WI38 (cell line): ENCODE results near the gene SUN2.

ENCODE experiments used
- H3K4me3 ChIP-seq: 2 replicates; pipeline ENCODE4 v1.5.1; 2011; ENCODE audit warnings: low read depth, mild to moderate bottlenecking, control low read depth, low read length
- TF ChIP-seq, protein P1 (sequence below): IDR thresholded peaks from 2 replicates; pipeline ENCODE4 v1.5.1; 2012; ENCODE audit warnings: low read depth, mild to moderate bottlenecking, control low read depth, low read length

The SUN2 gene

DNA sequence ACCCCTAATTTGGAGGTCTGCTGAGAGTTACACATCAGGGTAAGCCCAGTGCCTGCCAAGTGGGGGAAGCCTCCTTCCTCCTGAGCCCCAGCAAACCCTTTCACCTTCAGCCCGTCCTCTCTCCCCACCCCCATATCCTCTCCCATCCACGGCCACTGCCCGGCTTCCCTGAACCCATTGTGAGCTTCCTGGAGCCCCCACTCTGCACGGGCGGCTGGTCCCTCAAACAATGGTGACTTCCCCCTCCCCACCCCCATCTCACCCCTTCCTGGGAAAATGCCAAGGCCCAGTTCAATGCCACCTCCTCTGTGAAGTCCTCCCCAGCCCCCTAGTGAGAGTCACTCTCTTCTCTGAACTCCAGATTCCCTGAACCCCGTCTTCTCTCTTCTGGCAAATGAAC, 20.3 kb upstream of the SUN2 start:
- no peak overlapping the region for H3K4me3 ChIP-seq
- TF ChIP-seq, protein P1, sequence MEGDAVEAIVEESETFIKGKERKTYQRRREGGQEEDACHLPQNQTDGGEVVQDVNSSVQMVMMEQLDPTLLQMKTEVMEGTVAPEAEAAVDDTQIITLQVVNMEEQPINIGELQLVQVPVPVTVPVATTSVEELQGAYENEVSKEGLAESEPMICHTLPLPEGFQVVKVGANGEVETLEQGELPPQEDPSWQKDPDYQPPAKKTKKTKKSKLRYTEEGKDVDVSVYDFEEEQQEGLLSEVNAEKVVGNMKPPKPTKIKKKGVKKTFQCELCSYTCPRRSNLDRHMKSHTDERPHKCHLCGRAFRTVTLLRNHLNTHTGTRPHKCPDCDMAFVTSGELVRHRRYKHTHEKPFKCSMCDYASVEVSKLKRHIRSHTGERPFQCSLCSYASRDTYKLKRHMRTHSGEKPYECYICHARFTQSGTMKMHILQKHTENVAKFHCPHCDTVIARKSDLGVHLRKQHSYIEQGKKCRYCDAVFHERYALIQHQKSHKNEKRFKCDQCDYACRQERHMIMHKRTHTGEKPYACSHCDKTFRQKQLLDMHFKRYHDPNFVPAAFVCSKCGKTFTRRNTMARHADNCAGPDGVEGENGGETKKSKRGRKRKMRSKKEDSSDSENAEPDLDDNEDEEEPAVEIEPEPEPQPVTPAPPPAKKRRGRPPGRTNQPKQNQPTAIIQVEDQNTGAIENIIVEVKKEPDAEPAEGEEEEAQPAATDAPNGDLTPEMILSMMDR: no peak

DNA sequence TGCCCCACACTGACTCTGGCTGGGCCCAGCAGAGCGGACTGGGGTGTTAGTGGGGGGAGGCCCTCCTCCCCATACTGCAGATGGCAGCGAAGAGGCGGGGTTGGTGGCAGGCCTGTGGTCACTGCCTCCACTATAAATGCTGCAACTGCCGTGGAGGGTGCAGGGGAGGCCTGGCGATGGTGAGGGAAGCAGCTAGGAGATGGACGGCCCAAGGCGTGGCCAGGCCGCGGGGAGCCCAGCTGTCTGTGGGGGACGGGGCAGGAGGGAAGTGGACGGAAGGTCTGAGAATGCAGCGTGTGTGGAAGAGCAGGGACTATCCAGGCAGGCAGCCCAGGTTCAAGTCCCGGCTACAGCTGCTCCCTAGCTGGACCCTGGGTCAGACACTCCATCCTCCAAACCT, 19.9 kb upstream of the SUN2 start:
- H3K4me3 ChIP-seq: no peak overlapping the region

DNA sequence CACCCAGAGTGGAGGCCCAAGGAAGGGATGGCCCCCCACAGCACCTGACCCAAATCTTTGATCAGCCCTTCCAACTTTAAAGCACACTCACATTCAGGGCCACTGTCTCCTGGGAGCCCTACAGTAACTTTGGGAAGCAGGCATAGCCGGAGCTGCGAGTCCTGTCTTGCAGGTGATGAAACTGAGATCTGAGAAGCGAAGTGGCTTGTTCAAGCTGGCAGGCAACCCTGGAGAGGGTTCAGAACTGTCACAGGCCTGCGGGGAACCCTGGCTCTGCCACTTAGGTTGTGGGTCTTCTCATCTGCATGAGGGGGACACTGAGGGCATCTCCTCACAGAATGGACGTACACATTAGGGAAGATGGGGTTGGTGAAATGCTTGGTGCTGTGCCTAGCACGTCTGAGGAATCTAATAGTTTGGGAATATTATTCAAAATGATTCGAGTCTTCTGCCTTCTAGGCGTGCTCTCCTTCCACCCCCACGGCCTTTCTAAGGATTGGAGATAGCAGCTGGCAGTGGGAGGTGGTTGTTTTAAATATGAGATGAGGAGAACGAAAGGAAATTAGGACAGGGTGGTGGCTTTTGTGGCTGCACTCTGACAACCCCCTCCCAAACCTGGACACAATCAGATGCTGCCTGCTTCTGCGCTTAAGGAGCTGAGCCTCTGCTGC, 18.8 kb upstream of the SUN2 start:
- no peak overlapping the region for H3K4me3 ChIP-seq
- TF ChIP-seq, protein P1: no peak

More for the DNA sequence above, 19.9 kb upstream of the SUN2 start:
- TF ChIP-seq, protein P1: no peak

DNA sequence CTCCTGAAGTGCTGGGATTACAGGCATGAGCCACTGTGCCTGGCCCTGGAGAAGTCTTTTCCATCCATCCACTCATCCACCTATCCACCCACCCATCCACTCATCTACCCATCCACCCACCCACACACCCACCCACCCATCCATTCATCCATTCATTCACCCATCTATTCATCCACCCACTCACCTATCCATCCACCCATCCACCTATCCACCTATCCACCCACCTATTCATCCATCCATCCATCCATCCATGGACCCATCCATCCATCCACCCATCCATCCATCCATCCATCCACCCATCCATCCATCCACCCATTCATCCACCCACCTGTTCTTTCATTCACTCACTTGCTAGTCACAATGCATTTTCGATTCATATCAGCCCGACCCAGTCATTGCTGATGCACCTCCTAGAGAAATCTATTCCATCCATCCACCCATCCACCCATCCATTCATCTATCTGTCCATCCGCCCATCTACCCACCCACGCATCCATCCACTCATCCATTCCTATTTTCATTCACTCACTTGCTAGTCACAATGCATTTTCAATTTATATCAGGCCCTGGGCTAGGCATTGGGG, 17.7 kb upstream of the SUN2 start:
- TF ChIP-seq, protein P1: no peak
- H3K4me3 ChIP-seq: no peak overlapping the region

DNA sequence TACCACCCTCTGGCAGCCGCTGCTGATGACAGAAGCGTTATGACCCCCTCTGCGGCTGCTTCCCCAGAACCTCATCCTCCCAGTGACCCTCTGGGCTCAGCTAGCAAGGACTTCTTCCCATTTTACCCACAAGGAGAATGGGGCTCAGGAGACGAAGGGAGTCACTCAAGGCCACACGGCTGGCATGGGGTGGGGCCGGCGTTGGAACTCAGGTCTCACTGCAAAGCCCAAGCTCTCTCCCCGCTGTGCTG, 16.8 kb upstream of the SUN2 start:
- TF ChIP-seq, protein P1: no peak
- no peak overlapping the region for H3K4me3 ChIP-seq

DNA sequence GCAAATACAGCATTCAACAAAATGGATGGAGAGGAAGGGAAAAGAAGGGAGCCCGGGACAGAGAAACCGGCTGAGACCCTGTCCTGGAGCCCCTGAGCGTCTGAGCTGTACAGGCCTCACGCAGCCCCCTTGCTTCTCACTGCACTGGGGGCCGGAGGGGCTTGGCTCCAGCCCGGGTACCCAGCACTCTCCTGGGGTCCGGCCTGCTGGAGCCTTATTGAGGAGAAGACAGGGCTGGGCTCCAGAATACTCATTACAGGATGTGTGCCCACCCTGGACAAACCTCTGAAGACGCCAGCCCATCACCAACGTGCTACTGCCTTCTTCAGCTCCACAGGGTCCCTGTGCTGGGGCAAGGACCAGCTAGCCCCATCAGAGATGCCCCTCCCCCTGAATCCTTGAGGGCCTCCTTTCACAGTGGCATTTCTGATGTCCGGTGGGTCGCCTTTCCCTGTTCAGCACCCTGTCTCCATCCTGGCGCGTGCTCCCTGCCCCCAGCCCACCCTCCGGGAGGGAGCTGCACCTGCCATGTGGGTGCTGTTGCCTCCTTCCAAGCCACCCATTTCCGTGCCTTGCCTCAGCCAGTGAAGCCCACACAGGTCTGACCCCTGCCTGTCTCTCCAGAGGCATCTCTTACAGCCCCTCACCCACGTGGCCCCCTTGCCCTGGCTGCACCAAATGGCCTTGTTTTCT, 14.6 kb upstream of the SUN2 start:
- no peak overlapping the region for H3K4me3 ChIP-seq
- TF ChIP-seq, protein P1: no peak

DNA sequence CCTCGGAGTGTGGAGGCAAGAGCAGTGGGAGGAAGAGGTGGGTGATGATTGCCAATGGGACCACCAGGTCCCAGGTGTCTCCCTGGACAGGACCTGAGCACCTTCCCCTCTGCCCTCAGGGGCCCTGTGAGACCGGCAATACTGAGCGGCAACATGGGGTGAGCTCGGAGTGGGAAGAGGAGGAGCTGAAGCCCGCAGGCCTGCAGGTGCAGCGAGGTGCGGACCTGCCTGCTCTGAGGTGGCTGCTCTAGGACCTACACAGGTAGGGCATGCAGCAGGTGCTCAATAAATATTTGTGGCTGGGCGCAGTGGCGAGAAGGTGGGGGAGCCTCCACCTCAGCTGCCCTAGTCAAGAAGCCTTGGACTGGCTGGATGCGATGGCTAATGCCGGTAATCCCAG, 12.2 kb upstream of the SUN2 start:
- no peak overlapping the region for H3K4me3 ChIP-seq
- TF ChIP-seq, protein P1: no peak
